Right lobe of liver (tissue), 6 donors: ENCODE measurements around the gene MYH13. TPM values are rescaled to one million over a fixed set of nuclear protein-coding genes. Genes with fewer than 3 reads are reported as not detected.
"Not testable (repeated sequence)": the region's sequence is repeated elsewhere in the genome, so short reads cannot be mapped to it uniquely, and the experiment has no call there.

Experiments used
- ATAC-seq, 4 donors: fragments of 200-7000 bp; cut with Tn5 transposase; one replicate each; pipeline ENCODE4 v1.9.1; 2020; ENCODE audit warnings: mild to moderate bottlenecking in 4 of 4, moderate library complexity in 4 of 4
- DNase-seq, 3 donors: peaks; one replicate each; pipeline ENCODE4 v3.0.0-alpha.2; 2020
- H3K27ac ChIP-seq, 3 donors: fragments of 200-600 bp; one replicate each; pipeline ENCODE4 v1.8.0; 2022
- H3K27me3 ChIP-seq, 2 donors: fragments of 200-600 bp; one replicate each; pipeline ENCODE4 v1.8.0; 2022
- H3K36me3 ChIP-seq, 4 donors: fragments of 200-600 bp; sonication (generic) in 1 of 4; one replicate each; pipeline versions ENCODE4 v1.5.1 to v1.8.0; 2017 to 2022; ENCODE audit warnings: control low read depth in 1 of 4
- H3K4me1 ChIP-seq, 4 donors: fragments of 200-600 bp; sonication (generic) in 1 of 4; one replicate each; pipeline versions ENCODE4 v1.5.1 to v1.8.0; 2017 to 2022; ENCODE audit warnings: control low read depth in 1 of 4
- H3K4me3 ChIP-seq, 3 donors: fragments of 200-600 bp; one replicate each; pipeline ENCODE4 v1.8.0; 2022
- H3K9me3 ChIP-seq, 4 donors: fragments of 200-600 bp; sonication (generic) in 1 of 4; one replicate each; pipeline versions ENCODE4 v1.5.1 to v1.8.0; 2017 to 2022; ENCODE audit warnings: control low read depth in 1 of 4
- CTCF ChIP-seq, 4 donors: fragments of 200-600 bp in 3 of 4; fragments of 450-650 bp in 1 of 4; IDR thresholded peaks; one replicate each; pipeline versions ENCODE4 v1.5.1 to v1.8.0; 2016 to 2022; ENCODE audit warnings: antibody characterized with exemption in 4 of 4, mild to moderate bottlenecking in 2 of 4
- POLR2A ChIP-seq: fragments of 450-650 bp; IDR thresholded peaks from one replicate; pipeline ENCODE4 v1.6.1; 2017; ENCODE audit warnings: antibody characterized with exemption, mild to moderate bottlenecking
- WGBS: methylation state at CpG from one replicate; pipeline ENCODE4 v1.1.6; 2018; ENCODE audit warnings: low coverage, low lambda C conversion rate; ENCODE audit not compliant: insufficient coverage; ENCODE audit errors: missing lambda C conversion rate; 5-methylcytosine and 5-hydroxymethylcytosine counted together
- intact Hi-C, 2 donors: fragments of 100-400 bp; cut with DNase I; formaldehyde crosslinking; loops; one replicate each; pipeline versions ENCODE4 v1.11.2 to v1.14.1; 2022
- total RNA-seq, 6 experiments: library from RNA; depleted of rRNA in 2 of 6; stranded (reverse); fragments of >200 nt in 2 of 6; fragmentation: NEBNext Ultra II Directional in 3 of 6; extraction: Animal tissue kit (Norgen Biotek cat#: 25700) in 3 of 6; gene quantifications; one replicate each; pipeline versions ENCODE4 v1.1.0 to v1.2.4, GENCODE V29; 2016 to 2023
- donor health status: DM: no; HTN: yes; CAD: no.
- donor health status: DM: no; HTN: no; CAD: no.
- donor health status: DM: no; HTN: no; CAD: no.
- donor health status: DM: no; HTN: yes; CAD: no.
- donor health status: DM: no; HTN: yes; CAD: no.

The MYH13 gene
- total RNA-seq, 6 experiments from 2014 or later, result not detected

GRCh38 chr17:10297691-10298090 is 75.1 kb downstream of the MYH13 start:
- TF ChIP-seq CTCF (IDR thresholded peaks at IDR 0.05), result no peak
- ATAC-seq (no peak), DNase-seq (no peak)
- Histone ChIP-seq H3K4me1 (no peaks in the 10 kb centered on the region), H3K27me3 (no peaks in the 10 kb centered on the region), H3K27ac (no peak overlapping the region), H3K36me3 (no peaks in the 10 kb centered on the region), H3K4me3 (no peak overlapping the region), H3K9me3 (no peaks in the 10 kb centered on the region)
- 59% methylated on average over 3 of the region's 3 CpGs for WGBS
- intact Hi-C loops, result loop anchor here in 1 of 2 donors (10.0 kb wide), 1 partner anchor 57 kb away; no protein-coding TSS in a partner anchor

- peak in 1 of 3 donors; percentile 31 for DNase-seq
- TF ChIP-seq CTCF (IDR thresholded peaks at IDR 0.05), result peak; percentile 43 to 69 (median 60)
- no peak for TF ChIP-seq POLR2A
- intact Hi-C loops, result loop anchor here in 1 of 2 donors (10.0 kb wide), 1 partner anchor 59 kb away; no protein-coding TSS in a partner anchor
Observed at GRCh38 chr17:10295728-10296343, 77.0 kb downstream of the MYH13 start.

GRCh38 chr17:10294180-10294579 is 78.6 kb downstream of the MYH13 start:
- Histone ChIP-seq H3K4me3 (no peak overlapping the region), H3K9me3 (no peaks in the 10 kb centered on the region), H3K36me3 (no peaks in the 10 kb centered on the region), H3K4me1 (no peaks in the 10 kb centered on the region), H3K27ac (no peak overlapping the region), H3K27me3 (no peaks in the 10 kb centered on the region)
- no peak for DNase-seq
- no peak for ATAC-seq
- TF ChIP-seq CTCF (IDR thresholded peaks at IDR 0.05), result no peak
- no peak for TF ChIP-seq POLR2A
- intact Hi-C loops, result loop anchor here in 1 of 2 donors (10.0 kb wide), 1 partner anchor 61 kb away; no protein-coding TSS in a partner anchor

More at GRCh38 chr17:10295728-10296343, 77.0 kb downstream of the MYH13 start:
- no peaks in the 10 kb centered on the region for H3K36me3 ChIP-seq
- H3K9me3 ChIP-seq, result no peaks in the 10 kb centered on the region
- H3K4me1 ChIP-seq, result no peaks in the 10 kb centered on the region
- ATAC-seq, result peak; percentile 59 to 85 (median 74)
- WGBS, result 31% methylated on average over 5 of the region's 5 CpGs
- no peaks in the 10 kb centered on the region for H3K27me3 ChIP-seq
- no peak overlapping the region for H3K27ac ChIP-seq
- H3K4me3 ChIP-seq, result no peak overlapping the region

GRCh38 chr17:10292057-10292937 is 80.5 kb downstream of the MYH13 start:
- no peak for TF ChIP-seq CTCF (IDR thresholded peaks at IDR 0.05)
- no peak for TF ChIP-seq POLR2A
- Histone ChIP-seq H3K36me3 (no peaks in the 10 kb centered on the region), H3K27ac (no peak overlapping the region), H3K4me1 (no peaks in the 10 kb centered on the region), H3K27me3 (no peaks in the 10 kb centered on the region), H3K9me3 (no peaks in the 10 kb centered on the region), H3K4me3 (no peak overlapping the region)
- 45% methylated on average over 12 of the region's 12 CpGs for WGBS
- ATAC-seq (no peak), DNase-seq (no peak)
- intact Hi-C loops, result loop anchor here in 1 of 2 donors (10.0 kb wide), 1 partner anchor 63 kb away; no protein-coding TSS in a partner anchor

- not testable (repeated sequence) for H3K27ac ChIP-seq, H3K36me3 ChIP-seq, DNase-seq, H3K4me3 ChIP-seq, H3K27me3 ChIP-seq, ATAC-seq, H3K9me3 ChIP-seq, H3K4me1 ChIP-seq
- WGBS, result 62% methylated on average over 12 of the region's 12 CpGs
- intact Hi-C loops, result loop anchor here in 1 of 2 donors (10.0 kb wide), 1 partner anchor 63 kb away; no protein-coding TSS in a partner anchor
Observed at GRCh38 chr17:10291576-10291975, 81.2 kb downstream of the MYH13 start.
